ENCODE measurements around the gene PMM2.

The PMM2 gene

GRCh38 chr16:8848231-8848938 lies 50.7 kb downstream of the PMM2 start:
- FAIRE-seq: no peak
- no peak for DNase-seq (ENCODE audit: extremely low spot score, insufficient read length, low read depth)

- no peak for DNase-seq (ENCODE audit: extremely low spot score, insufficient read length, low read depth)
- FAIRE-seq: no peak
Observed at GRCh38 chr16:8848939-8849391, 51.3 kb downstream of the PMM2 start.

GRCh38 chr16:8849411-8850011 lies 51.9 kb downstream of the PMM2 start:
- DNase-seq (ENCODE audit: extremely low spot score, insufficient read length, low read depth) (no peak), FAIRE-seq (no peak)

- no peak for FAIRE-seq
- DNase-seq (ENCODE audit: extremely low spot score, insufficient read length, low read depth): no peak
Observed at GRCh38 chr16:8850279-8850885, 52.7 kb downstream of the PMM2 start.

GRCh38 chr16:8851761-8852403 lies 54.2 kb downstream of the PMM2 start:
- no peak for DNase-seq (ENCODE audit: extremely low spot score, insufficient read length, low read depth)
- no peak for FAIRE-seq

GRCh38 chr16:8852534-8852933 lies 54.9 kb downstream of the PMM2 start:
- no peak for DNase-seq (ENCODE audit: extremely low spot score, insufficient read length, low read depth)
- no peak for FAIRE-seq

DNA sequence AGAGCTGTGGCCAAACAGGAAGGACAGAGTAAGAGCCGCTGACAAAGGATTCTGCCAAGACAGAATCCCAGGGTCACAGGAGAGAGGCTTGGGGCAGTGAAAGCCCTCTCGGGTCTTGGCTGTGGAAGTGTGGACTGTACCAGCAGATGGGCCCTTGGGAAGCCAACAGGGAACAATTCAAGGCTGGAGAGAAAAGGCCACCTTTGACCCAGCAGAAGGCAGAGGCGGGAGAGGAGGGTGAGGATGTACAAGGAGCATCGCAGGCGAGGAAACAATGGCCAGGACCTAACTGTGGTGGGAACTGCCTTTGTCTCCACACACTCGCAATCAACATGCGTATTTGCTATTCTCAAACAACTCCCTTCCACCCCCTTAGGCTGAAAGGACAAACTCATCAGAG lies 55.5 kb downstream of the PMM2 start:
- DNase-seq (ENCODE audit: extremely low spot score, insufficient read length, low read depth) (no peak), FAIRE-seq (no peak)

GRCh38 chr16:8853611-8854010 lies 56.0 kb downstream of the PMM2 start:
- DNase-seq (ENCODE audit: extremely low spot score, insufficient read length, low read depth): no peak
- FAIRE-seq: no peak

- FAIRE-seq (no peak), DNase-seq (ENCODE audit: extremely low spot score, insufficient read length, low read depth) (no peak)
Observed at GRCh38 chr16:8854298-8854948, 56.8 kb downstream of the PMM2 start.

DNA sequence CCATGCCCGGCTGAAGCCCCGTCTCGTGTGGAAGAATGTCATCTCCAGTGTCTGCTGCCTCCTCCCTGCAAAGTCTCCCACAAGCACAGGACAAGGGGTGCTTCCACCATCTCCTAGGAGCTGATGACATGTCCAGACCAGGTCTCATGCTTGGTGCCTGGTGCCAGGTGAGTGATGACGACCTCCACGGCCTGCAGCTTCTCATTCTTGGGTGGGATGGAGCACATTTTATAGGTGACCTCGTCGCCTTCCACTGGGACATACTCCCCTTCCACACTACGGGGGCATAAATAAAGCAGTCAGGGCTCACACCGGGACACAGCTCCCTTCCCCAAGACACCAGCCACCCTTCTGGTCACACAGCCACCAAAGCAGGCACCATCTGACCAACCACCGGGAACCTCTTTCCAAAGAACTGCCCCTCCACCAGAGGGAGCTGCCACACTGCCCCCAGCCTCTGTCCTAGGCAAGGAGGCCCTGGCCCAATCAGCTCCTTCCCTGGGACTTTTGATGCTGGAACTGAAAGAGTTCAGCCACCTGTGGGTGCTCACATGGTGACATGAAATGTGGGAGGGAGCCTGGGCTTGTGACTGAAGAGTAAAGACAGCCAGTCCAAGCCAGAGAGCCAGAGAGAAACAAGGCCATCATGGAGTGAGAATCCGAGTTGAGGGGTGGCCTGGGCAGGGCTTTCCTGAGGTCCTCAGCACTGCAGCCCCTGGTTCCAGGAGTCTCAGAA lies 57.6 kb downstream of the PMM2 start:
- FAIRE-seq (no peak), DNase-seq (ENCODE audit: extremely low spot score, insufficient read length, low read depth) (no peak)

GRCh38 chr16:8855972-8856371 lies 58.3 kb downstream of the PMM2 start:
- FAIRE-seq: no peak
- no peak for DNase-seq (ENCODE audit: extremely low spot score, insufficient read length, low read depth)

GRCh38 chr16:8858994-8859912 lies 61.6 kb downstream of the PMM2 start:
- DNase-seq (ENCODE audit: extremely low spot score, insufficient read length, low read depth): no peak
- FAIRE-seq: no peak

GRCh38 chr16:8859913-8860881 lies 62.6 kb downstream of the PMM2 start:
- FAIRE-seq: no peak
- DNase-seq (ENCODE audit: extremely low spot score, insufficient read length, low read depth): no peak

DNA sequence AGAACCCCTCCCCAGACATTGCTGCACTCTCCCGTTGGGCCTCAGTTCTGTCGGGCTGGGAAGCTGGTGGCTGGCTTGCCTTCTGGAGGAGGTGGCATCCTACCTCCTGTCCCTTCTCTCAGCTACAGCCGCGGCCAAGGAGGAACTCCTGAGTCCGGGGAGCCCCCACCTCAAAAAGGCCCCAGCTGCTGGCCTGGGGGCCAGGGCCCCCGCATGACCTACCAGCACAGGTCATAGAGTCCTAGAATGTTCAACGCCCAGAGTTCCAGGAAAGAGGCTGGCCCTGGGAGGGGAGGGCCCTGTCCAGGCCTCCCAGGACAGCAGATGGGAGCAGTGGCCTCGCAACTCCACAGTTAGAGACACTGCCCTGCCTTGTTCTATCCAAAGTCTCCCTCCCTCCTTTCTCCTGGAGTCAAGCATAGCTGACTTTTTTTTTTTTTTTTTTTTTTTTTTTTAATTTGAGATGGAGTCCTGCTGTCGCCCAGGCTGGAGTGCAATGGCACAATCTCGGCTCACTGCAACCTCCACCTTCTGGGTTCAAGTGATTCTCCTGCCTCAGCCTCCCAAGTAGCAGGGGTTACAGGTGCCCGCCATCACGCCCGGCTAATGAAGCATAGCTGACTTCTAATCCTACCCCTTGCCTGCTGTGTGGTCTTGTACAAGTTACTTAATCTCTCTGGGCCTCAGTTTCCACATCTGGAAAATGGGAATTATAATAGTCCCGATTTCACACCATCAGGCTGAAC lies 64.1 kb downstream of the PMM2 start:
- no peak for DNase-seq (ENCODE audit: extremely low spot score, insufficient read length, low read depth)
- FAIRE-seq: no peak

- DNase-seq (ENCODE audit: extremely low spot score, insufficient read length, low read depth) (no peak), FAIRE-seq (no peak)
Observed at GRCh38 chr16:8862309-8863130, 64.9 kb downstream of the PMM2 start.

Measured in GM18507 (cell line).